RWPE2 (cell line): ENCODE measurements around the gene S100G.

Experiments used
- ATAC-seq: fragments of 200-7000 bp; cut with Tn5 transposase; 3 replicates; pipeline ENCODE4 v1.9.1; 2021; ENCODE audit warnings: low read depth
- DNase-seq: peaks from one replicate; pipeline ENCODE4 v3.0.0-alpha.2; 2020; ENCODE audit warnings: low spot score
- H3K27ac ChIP-seq: fragments of 450-650 bp; 2 replicates; pipeline ENCODE4 v1.5.1; 2017; ENCODE audit warnings: mild to moderate bottlenecking; ENCODE audit not compliant: poor library complexity, severe bottlenecking
- H3K27me3 ChIP-seq: fragments of 250-450 bp; sonication (Bioruptor Pico); 2 replicates; pipeline ENCODE4 v1.5.1; 2021; ENCODE audit warnings: mild to moderate bottlenecking, moderate library complexity; ENCODE audit not compliant: insufficient read depth, poor library complexity, severe bottlenecking
- H3K36me3 ChIP-seq: fragments of 250-450 bp; sonication (Bioruptor Pico); 2 replicates; pipeline ENCODE4 v1.5.1; 2020; ENCODE audit warnings: low read depth, mild to moderate bottlenecking, moderate library complexity
- H3K4me1 ChIP-seq: fragments of 250-450 bp; sonication (Bioruptor Pico); 2 replicates; pipeline ENCODE4 v1.5.1; 2021; ENCODE audit warnings: mild to moderate bottlenecking, moderate library complexity; ENCODE audit not compliant: insufficient read depth, poor library complexity, severe bottlenecking
- H3K4me3 ChIP-seq: fragments of 250-450 bp; sonication (Bioruptor Pico); 2 replicates; pipeline ENCODE4 v1.5.1; 2021; ENCODE audit warnings: mild to moderate bottlenecking, moderate library complexity; ENCODE audit not compliant: severe bottlenecking
- H3K9me3 ChIP-seq: fragments of 250-450 bp; sonication (Bioruptor Pico); 2 replicates; pipeline ENCODE4 v1.5.1; 2021; ENCODE audit warnings: mild to moderate bottlenecking, moderate library complexity; ENCODE audit not compliant: severe bottlenecking
- CTCF ChIP-seq: fragments of 450-650 bp; IDR thresholded peaks from one replicate; pipeline ENCODE4 v1.5.1; 2017; ENCODE audit warnings: mild to moderate bottlenecking, moderate library complexity; ENCODE audit not compliant: poor library complexity, severe bottlenecking

Gene S100G

GRCh38 chrX:16664074-16664473, 14.1 kb downstream of the S100G start:
- ATAC-seq (no peak), DNase-seq (no peak)
- Histone ChIP-seq H3K9me3 (no peaks in the 10 kb centered on the region), H3K4me3 (no peak overlapping the region), H3K27ac (no peak overlapping the region), H3K36me3 (no peaks in the 10 kb centered on the region), H3K27me3 (no peaks in the 10 kb centered on the region), H3K4me1 (peaks cover under 1% of the 10 kb centered on the region)
- no peak for TF ChIP-seq CTCF

GRCh38 chrX:16664626-16665025, 14.7 kb downstream of the S100G start:
- no peak for ATAC-seq
- Histone ChIP-seq H3K9me3 (no peaks in the 10 kb centered on the region), H3K27me3 (no peaks in the 10 kb centered on the region), H3K4me3 (no peak overlapping the region), H3K4me1 (no peaks in the 10 kb centered on the region), H3K27ac (no peak overlapping the region), H3K36me3 (no peaks in the 10 kb centered on the region)
- no peak for TF ChIP-seq CTCF
- no peak for DNase-seq

GRCh38 chrX:16665089-16665488, 15.1 kb downstream of the S100G start:
- Histone ChIP-seq H3K4me3 (no peak overlapping the region), H3K27me3 (no peaks in the 10 kb centered on the region), H3K4me1 (no peaks in the 10 kb centered on the region), H3K9me3 (no peaks in the 10 kb centered on the region), H3K36me3 (no peaks in the 10 kb centered on the region), H3K27ac (no peak overlapping the region)
- DNase-seq, result no peak
- no peak for ATAC-seq
- TF ChIP-seq CTCF, result no peak

- TF ChIP-seq CTCF, result no peak
- no peaks in the 10 kb centered on the region for H3K9me3 ChIP-seq
- peaks cover 4% of the 10 kb centered on the region; the same call in 1 of the 2 replicates for H3K36me3 ChIP-seq
- no peak overlapping the region for H3K27ac ChIP-seq
- H3K4me3 ChIP-seq, result no peak overlapping the region
- ATAC-seq (no peak), DNase-seq (no peak)
- H3K27me3 ChIP-seq, result no peaks in the 10 kb centered on the region
- no peaks in the 10 kb centered on the region for H3K4me1 ChIP-seq
Observed at GRCh38 chrX:16666541-16666940, 16.6 kb downstream of the S100G start.

- H3K4me3 ChIP-seq, result no peak overlapping the region
- TF ChIP-seq CTCF, result peak; percentile 37
- DNase-seq, result no peak
- H3K27me3 ChIP-seq, result no peaks in the 10 kb centered on the region
- H3K36me3 ChIP-seq, result peaks cover 4% of the 10 kb centered on the region
- no peak overlapping the region for H3K27ac ChIP-seq
- ATAC-seq, result no peak
- H3K4me1 ChIP-seq, result no peaks in the 10 kb centered on the region
- H3K9me3 ChIP-seq, result no peaks in the 10 kb centered on the region
Observed at GRCh38 chrX:16671005-16671404, 21.0 kb downstream of the S100G start.
